A673 (cell line): Measurements from ENCODE around the gene CPE. TPM values are rescaled to one million over a fixed set of nuclear protein-coding genes. Genes with fewer than 3 reads are reported as not detected.

Experiments
- BruUV-seq: library from RNA; stranded (reverse); fragments of 400-500 nt; replicated peaks from 2 replicates; lab custom pipeline; 2021; lab: Mats Ljungman, UMichigan
- CTCF ChIA-PET: fragments of 300-600 bp; sonication (Branson Sonifier 250); formaldehyde crosslinking; loops from one replicate; lab custom pipeline; 2022; ENCODE audit warnings: antibody characterized with exemption; lab: Charles Lee
- POLR2A ChIA-PET: fragments of 300-600 bp; sonication (Branson Sonifier 250); formaldehyde crosslinking; loops from one replicate; lab custom pipeline; 2022; ENCODE audit warnings: antibody characterized with exemption; ENCODE audit not compliant: low non-redundant PET; lab: Charles Lee
- DNase-seq: peaks from one replicate; pipeline ENCODE4 v3.0.0-alpha.2; 2015; ENCODE audit warnings: low spot score
- H3K27ac ChIP-seq: fragments of 200-600 bp; sonication (generic); 2 replicates; pipeline ENCODE4 v1.5.1; 2016; ENCODE audit warnings: mixed run types, low read depth, mild to moderate bottlenecking, mixed read lengths, antibody characterized with exemption, low read length; ENCODE audit not compliant: poor library complexity, severe bottlenecking
- H3K27me3 ChIP-seq: fragments of 200-600 bp; sonication (generic); replicated peaks from 2 replicates; pipeline ENCODE4 v1.6.1; 2017; ENCODE audit warnings: mixed run types, low read depth, mild to moderate bottlenecking, mixed read lengths, antibody characterized with exemption, low read length; ENCODE audit not compliant: insufficient read depth, poor library complexity
- H3K36me3 ChIP-seq: fragments of 200-600 bp; sonication (generic); 2 replicates; pipeline ENCODE4 v1.6.1; 2016; ENCODE audit warnings: mixed run types, mild to moderate bottlenecking, mixed read lengths, antibody characterized with exemption, low read length; ENCODE audit not compliant: insufficient read depth, poor library complexity, severe bottlenecking
- H3K4me1 ChIP-seq: fragments of 200-600 bp; sonication (generic); 2 replicates; pipeline ENCODE4 v1.6.1; 2017; ENCODE audit warnings: mixed run types, mild to moderate bottlenecking, mixed read lengths, antibody characterized with exemption, low read length; ENCODE audit not compliant: insufficient read depth, poor library complexity, severe bottlenecking
- H3K4me3 ChIP-seq: fragments of 200-600 bp; sonication (generic); 2 replicates; pipeline ENCODE4 v1.5.1; 2016; ENCODE audit warnings: low read depth, mixed run types, mild to moderate bottlenecking, mixed read lengths, low read length; ENCODE audit not compliant: poor library complexity, severe bottlenecking
- H3K9me3 ChIP-seq: fragments of 200-600 bp; sonication (generic); 2 replicates; pipeline ENCODE4 v1.6.1; 2016; ENCODE audit warnings: mixed run types, low read depth, mild to moderate bottlenecking, mixed read lengths, antibody characterized with exemption, low read length; ENCODE audit not compliant: poor library complexity, severe bottlenecking
- EZH2 ChIP-seq: fragments of 200-600 bp; sonication (generic); IDR thresholded peaks from 2 replicates; pipeline ENCODE4 v1.6.1; 2017; ENCODE audit warnings: borderline replicate concordance, low read depth, mild to moderate bottlenecking, mixed read lengths, antibody characterized with exemption, low read length; ENCODE audit not compliant: poor library complexity, severe bottlenecking
- intact Hi-C: fragments of 100-400 bp; cut with micrococcal nuclease; formaldehyde crosslinking; loops from one replicate; pipeline ENCODE4 v1.10.0; 2022; ENCODE audit not compliant: unreplicated experiment
- total RNA-seq: library from RNA; stranded (reverse); gene quantifications from 2 replicates; pipeline ENCODE4 v1.2.3, GENCODE V29; 2021
- TF ChIP-seq, protein P1 (sequence below): fragments of 300-800, 200-600 bp; sonication (generic); conservative IDR thresholded peaks from 2 replicates; pipeline ENCODE4 v1.5.1; 2017; ENCODE audit warnings: low read depth, mild to moderate bottlenecking, antibody characterized with exemption, low read length, moderate library complexity, mixed read lengths

CPE gene
- total RNA-seq, 1 experiment from 2014 or later: 27.2 TPM

DNA sequence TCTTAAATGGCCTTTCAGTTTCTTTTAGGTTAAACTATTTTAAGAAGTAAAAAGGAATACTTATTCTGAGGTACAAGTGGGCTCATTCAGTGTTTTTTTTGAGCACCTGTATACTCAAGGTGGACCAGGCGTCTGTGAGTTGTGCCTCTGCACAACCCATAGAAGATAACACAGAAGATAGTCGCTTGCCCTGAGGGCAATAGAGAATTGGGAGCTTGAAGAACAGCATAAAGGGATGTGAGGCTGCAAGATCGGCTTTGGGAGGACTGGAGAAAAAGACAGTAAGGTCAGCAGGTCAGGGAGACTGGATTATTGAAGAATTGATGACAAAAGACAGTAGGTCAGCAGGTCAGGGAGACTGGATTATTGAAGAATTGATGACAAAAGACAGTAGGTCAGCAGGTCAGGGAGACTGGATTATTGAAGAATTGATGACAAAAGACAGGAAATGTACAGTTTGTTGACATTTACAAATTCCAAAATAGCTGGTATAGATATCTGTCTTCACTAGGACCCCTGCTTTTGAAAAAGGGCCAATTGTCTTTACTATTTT lies 3.1 kb downstream of the CPE start:
- TF ChIP-seq, protein P1, sequence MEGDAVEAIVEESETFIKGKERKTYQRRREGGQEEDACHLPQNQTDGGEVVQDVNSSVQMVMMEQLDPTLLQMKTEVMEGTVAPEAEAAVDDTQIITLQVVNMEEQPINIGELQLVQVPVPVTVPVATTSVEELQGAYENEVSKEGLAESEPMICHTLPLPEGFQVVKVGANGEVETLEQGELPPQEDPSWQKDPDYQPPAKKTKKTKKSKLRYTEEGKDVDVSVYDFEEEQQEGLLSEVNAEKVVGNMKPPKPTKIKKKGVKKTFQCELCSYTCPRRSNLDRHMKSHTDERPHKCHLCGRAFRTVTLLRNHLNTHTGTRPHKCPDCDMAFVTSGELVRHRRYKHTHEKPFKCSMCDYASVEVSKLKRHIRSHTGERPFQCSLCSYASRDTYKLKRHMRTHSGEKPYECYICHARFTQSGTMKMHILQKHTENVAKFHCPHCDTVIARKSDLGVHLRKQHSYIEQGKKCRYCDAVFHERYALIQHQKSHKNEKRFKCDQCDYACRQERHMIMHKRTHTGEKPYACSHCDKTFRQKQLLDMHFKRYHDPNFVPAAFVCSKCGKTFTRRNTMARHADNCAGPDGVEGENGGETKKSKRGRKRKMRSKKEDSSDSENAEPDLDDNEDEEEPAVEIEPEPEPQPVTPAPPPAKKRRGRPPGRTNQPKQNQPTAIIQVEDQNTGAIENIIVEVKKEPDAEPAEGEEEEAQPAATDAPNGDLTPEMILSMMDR: no peak
- TF ChIP-seq EZH2: no peak
- no peak overlapping the region for H3K27ac ChIP-seq
- CTCF ChIA-PET: no interaction called here
- BruUV-seq: no TSS peak
- DNase-seq: no peak
- POLR2A ChIA-PET: no interaction called here
- peaks cover 34% of the 10 kb centered on the region for H3K4me1 ChIP-seq
- intact Hi-C loops: no loop called here
- H3K27me3 ChIP-seq: no peaks in the 10 kb centered on the region
- H3K9me3 ChIP-seq: no peaks in the 10 kb centered on the region
- no peaks in the 10 kb centered on the region for H3K36me3 ChIP-seq
- no peak overlapping the region for H3K4me3 ChIP-seq

DNA sequence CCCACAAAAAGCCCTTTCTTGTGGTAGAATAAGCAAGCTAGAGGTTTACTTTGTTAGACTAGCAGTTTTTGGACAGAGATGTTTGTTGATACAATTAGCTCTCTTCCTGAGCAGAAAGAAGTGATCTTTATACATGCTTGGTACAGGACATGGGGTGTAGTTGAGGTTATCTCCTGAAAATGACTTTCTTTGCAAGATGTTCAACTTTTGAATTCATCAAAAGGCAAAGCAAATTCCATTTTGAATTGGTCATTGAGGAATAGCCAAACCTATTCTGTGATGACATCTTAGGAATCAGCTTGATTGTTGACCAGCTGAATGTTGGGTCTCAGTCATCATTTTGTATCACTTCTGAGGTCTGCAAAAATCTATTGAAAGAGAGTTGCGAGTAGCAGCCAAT lies 3.8 kb downstream of the CPE start:
- Histone ChIP-seq H3K36me3 (no peaks in the 10 kb centered on the region), H3K4me1 (peaks cover 34% of the 10 kb centered on the region), H3K9me3 (no peaks in the 10 kb centered on the region), H3K4me3 (no peak overlapping the region), H3K27ac (no peak overlapping the region), H3K27me3 (no peaks in the 10 kb centered on the region)
- ChIA-PET CTCF (no interaction called here), POLR2A (no interaction called here)
- no peak for DNase-seq
- no TSS peak for BruUV-seq
- TF ChIP-seq, protein P1: no peak
- TF ChIP-seq EZH2: no peak
- intact Hi-C loops: no loop called here

DNA sequence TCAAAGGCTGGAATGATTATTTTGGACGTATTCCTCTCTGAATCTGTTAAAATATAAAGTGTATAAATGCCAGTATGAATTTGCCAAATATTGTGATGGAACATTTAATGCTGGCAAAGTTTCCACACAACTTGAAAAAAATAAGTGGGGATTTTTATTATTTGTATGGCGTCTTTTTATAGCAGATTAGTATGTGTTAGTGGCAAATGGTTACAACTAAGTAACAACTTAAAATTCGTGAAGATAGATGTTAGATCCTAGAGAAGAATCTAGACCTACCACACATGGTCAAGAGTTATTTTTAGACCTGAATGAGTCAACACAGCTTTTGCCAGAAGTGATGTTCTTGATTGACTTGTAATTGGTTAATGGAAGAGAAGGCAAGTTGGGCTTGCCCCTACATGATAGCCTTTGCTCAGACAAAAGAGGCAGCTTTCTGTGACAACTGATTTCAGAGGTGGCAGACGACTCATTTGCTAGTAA lies 4.8 kb downstream of the CPE start:
- no peak for DNase-seq
- Histone ChIP-seq H3K9me3 (no peaks in the 10 kb centered on the region), H3K4me1 (peaks cover 29% of the 10 kb centered on the region), H3K27ac (peak overlapping the region; percentile 20), H3K4me3 (no peak overlapping the region), H3K36me3 (no peaks in the 10 kb centered on the region), H3K27me3 (no peaks in the 10 kb centered on the region)
- POLR2A ChIA-PET: no interaction called here
- TF ChIP-seq, protein P1: no peak
- TF ChIP-seq EZH2: no peak
- intact Hi-C loops: no loop called here
- CTCF ChIA-PET: no interaction called here
- BruUV-seq: no TSS peak
